Measurements from ENCODE around the gene LYVE1.
"Not testable (repeated sequence)": the region's sequence is repeated elsewhere in the genome, so short reads cannot be mapped to it uniquely, and the experiment has no call there.

The LYVE1 gene, protein sequence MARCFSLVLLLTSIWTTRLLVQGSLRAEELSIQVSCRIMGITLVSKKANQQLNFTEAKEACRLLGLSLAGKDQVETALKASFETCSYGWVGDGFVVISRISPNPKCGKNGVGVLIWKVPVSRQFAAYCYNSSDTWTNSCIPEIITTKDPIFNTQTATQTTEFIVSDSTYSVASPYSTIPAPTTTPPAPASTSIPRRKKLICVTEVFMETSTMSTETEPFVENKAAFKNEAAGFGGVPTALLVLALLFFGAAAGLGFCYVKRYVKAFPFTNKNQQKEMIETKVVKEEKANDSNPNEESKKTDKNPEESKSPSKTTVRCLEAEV

DNA sequence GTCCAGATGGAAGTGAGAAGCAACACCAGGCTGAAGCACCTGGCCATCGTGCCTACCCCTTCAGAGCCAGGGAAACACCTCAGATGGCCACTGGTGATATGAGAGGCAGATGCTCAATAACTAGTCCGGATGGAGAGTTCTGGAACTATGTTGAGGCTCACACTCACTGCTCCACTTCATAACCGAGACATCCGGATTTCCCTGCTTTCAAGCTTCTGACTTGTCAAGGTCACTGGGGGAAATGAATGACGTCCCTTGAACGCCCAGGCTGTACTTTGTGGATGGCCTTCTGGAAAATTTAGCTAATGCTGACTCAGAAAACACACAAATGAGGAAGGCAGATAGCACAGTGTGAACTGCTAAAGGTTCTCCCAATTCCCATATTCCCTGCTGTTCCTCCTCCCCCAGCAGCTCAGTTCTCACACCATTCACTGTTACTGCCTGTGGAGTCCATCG is at the start of gene LYVE1:
Gene LYVE1, minus strand, starts transcription at position 180 of the 456 bp plus-strand sequence. Its CDS starts 133 bp downstream, at position 47.
- DNase-seq (ENCODE audit: low read depth in 1 of 2, low spot score in 1 of 2), result no peak

DNA sequence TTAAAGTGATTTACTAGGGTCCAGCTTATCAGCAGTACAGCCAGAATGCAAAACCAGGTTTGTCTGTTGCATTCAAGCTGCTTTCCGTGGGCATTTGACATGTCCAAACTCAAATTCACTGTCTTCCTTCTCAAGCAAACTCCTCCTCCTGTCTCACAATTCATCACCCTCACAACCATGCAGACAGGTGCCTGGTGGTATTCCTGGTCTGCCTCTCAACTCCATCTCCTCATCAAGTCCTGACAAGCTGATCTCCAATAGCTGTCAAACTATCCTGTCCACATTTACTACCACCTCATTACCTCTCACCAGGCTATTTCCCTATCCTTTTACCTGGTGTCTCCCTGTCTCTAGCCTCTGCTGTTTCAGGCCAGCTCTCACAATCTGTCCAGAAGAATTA is 49.1 kb upstream of the LYVE1 start:
- DNase-seq (ENCODE audit: low read depth in 1 of 2, low spot score in 1 of 2), result no peak

DNA sequence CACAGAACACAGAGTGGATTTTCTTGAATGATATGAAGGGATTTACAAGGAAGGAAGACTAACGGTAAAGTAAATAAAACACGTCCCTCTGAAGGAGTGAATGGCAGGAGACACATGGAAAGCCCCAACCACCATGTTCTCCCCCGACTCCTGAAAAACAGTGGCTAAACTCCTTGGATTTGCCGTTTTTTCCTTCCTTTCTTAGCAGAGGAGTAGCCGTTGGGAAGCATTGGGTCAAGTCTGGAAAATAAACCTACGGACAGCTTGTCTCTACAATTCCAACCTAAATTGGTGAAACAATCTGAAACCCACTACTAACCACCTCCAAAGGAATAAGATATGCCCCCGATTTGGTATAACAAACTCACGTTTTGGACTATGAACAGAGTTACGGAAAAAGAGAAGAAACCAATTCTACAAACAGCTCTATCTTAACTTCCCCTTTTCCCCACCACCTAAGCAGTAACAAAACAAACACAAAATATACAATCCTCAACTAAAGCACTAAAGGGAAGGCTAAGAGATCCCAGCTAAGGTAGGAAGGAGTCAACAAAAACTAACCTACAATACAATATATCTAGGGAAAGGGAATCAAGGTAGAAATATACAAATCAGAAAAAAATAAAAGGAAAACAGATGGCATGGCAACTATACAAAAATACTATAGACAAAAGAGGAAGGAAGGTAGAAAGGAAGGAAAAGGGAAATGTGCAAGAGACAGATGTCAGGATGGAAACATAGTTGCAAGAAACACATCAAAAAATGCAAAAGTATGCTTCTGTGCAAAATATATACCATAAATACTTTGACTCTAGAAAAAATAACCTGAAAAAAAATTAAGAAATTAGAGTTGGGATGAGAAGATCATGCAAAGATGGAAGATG is 43.8 kb upstream of the LYVE1 start:
- DNase-seq (ENCODE audit: low read depth in 1 of 2, low spot score in 1 of 2), result no peak

DNA sequence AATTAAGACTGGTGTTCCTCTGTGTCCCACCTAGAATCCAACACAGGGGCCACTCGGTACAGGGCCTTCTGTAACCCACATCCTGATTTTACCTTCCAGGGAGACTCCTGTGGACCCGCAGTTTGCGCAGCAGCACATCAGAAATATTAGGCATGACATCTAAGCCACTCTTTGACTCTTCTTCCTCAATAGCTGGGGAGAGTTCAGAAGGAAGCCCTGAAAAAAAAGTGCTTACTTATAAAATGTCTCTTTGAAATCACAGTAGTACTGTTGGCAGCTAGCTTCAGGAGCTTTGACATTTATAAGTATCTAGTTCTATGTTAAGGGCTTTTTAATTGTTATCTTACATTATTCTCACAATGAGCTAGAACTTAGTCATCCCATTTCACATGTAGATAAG is 41.2 kb upstream of the LYVE1 start:
- no peak for DNase-seq (ENCODE audit: low read depth in 1 of 2, low spot score in 1 of 2)

DNA sequence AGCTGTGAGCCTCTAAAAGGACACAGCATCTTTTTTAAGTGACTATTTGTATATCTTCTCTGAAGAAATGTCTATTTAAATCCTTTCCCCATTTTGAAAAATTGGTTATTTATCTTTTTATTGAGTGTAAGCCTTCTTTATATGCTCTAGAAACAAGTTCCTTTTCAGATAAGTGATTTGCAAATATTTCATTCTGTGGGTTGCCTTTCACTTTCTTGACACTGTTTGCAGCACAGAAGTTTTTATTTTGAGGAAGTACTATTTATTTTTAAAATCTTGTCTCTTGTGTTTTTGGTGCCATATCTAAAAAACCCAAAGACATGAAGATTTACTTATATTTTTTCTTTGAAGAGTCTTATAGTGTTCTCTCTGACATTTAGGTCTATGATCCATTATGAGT is 40.1 kb upstream of the LYVE1 start:
- no peak for DNase-seq (ENCODE audit: low read depth in 1 of 2, low spot score in 1 of 2)

DNA sequence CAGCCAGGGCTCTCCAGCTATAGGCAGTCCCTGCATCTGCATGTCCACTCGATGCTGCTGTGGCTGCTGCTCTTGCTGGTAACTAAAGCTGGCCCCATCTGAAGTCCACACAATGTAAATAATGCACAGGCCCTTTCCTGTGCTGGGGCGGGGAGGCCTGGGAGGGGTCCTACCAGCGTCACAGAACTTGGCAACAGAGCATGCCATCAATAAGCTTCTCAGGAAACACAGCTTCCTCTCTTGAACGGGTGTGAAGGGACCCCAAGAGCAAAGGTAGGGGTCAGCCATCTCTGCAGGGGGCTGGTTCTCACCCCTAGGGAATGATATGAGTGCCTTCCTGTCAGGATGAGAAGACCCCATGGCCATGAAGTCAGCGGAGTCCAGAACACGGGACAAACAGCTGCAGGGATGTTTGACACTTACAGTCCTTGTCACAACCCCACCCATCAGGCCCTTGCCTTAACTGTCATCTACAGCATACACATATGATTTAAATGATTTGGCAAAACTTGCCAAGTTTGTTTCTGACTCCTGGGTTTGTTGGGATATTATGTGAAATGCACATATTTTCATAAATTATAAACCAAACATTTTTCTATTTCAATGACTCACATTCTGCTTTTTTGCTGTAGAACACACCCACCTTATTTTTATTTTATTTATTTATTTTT is 39.1 kb upstream of the LYVE1 start:
- DNase-seq (ENCODE audit: low read depth in 1 of 2, low spot score in 1 of 2), result no peak

DNA sequence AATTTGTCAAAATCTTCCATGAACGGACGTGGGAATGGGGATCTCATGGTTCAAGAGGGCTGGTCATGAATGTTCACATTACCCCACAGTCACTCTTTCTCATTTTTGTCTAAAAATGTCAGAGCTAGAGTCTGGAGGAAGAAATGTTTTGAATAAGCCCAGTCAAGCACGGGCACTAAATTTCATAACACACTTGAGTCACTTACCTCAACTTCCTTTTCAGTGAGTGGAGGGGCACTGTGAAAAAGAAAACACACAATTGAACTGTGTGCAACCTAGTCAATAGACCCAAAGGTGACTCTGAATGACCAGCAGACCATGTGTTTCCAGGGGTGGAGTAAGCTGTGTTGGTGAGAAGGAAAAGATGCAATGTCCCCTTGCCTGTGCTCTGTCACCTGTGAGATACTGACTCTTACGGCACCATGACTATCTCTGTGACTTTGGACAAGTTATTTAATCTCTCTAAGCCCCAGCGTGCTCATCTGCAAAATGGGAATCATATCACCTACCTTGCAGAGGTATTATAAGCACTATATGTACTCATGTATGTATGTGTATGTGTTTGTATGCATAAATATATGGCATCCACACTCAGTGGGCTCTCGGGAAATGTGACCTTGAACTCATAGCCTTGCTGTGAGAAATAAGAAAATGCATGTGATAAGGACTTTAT is 38.2 kb upstream of the LYVE1 start:
- no peak for DNase-seq (ENCODE audit: low read depth in 1 of 2, low spot score in 1 of 2)

DNA sequence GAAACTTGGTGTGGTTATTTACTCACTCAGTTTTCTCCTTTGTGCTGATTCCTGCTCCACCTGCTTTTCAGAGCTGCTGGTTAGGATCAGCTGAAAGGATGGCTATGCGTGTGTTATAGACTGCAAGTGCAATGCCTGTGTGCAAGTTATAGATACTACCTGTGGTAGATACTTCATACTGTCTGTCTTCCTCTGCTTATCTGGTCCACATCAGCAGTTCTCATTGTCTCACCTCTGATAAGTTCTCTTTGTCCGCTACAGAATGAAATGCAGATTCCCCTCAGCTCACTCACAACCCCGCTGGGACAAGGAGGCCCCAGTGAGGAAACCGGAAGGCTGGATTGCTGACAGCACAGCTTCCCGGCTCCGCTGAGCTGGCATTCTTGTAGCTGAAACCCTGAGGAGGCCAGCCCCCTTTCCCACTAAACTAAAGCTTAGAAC is 37.5 kb upstream of the LYVE1 start:
- DNase-seq (ENCODE audit: low read depth in 1 of 2, low spot score in 1 of 2), result no peak

DNA sequence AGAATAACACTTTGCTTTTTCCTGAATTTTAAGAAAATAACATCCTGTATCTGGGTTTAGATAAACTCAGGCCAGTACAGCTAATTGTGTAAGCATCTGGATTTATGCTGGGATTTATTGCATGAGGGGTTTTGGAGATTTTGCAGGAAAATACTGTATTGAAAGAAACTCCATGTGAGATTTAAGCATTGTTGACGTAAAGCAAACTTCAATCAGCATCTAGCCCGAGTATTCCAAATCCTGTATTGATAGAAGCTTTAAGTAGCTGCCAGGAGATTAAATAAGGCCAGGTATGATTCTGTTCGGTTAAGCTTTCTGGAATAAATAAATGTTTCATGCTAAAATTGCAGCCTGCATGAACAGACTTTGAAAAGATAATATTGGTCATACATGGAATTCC is 36.3 kb upstream of the LYVE1 start:
- no peak for DNase-seq (ENCODE audit: low read depth in 1 of 2, low spot score in 1 of 2)

DNA sequence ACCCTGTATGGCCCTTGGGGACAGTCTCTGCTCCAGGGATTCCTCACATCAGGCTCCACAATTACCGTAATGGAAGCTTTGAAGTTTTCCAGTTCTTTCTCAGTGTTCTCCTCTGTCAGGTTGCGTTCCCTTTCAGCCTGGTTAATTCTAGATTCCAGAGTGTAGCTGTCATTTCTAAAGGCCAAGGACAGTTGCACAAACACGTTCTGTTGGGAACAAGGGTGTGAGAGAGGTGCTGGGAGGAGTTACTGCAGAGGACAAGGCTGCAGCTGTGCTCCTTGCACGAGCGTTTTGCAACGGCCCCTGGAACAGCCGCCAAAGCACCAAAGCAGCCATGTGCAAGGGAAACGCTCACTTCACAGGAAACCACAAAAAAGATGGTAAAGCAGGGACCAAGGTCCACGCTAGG is 35.9 kb upstream of the LYVE1 start:
- no peak for DNase-seq (ENCODE audit: low read depth in 1 of 2, low spot score in 1 of 2)

DNA sequence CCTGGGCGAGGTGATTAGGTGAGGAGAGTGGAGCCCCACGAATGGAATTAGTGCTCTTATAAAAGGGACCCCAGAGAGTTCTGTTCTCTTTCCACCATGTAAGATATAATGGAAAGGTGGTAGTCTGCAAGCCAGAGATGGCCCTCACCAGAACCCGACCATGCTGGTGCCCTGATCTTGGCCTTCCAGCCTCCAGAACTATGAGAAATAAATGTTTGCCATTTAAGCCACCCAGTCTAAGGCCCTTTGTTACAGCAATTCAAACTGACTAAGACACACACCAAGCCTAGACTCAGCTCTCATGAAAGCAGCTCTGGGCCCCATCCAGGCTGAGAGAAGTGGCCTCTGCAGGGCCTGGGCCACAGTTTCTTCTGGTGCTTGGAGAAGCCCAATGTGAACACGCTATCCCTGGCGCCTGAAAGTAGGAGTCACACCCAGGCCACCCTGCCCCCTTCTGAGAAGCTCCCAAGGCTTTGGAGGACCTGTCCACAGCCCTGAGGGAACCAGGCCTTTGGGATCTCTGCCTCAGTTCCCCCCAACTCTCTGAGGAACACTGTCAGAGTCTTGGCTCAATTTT is 35.3 kb upstream of the LYVE1 start:
- DNase-seq (ENCODE audit: low read depth in 1 of 2, low spot score in 1 of 2), result no peak

DNA sequence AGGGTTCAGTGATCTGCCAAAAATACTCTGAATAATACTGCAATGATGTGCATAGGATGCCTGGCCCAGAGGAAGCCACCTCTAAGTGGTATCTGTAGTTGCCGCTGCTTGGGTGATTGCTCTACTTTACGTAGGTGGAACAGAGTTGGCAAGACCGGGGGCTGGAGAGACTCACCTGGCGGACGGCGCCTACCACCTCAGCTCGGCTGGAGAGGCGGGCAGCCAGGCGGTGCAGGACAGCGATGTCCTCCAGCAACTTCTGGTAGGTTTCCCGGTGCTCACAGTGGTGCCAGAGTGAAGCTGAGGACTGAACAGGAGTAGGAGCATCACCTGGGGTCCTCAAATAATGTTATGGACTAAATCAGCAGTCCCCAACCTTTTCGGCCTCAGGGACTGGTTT is 34.5 kb upstream of the LYVE1 start:
- no peak for DNase-seq (ENCODE audit: low read depth in 1 of 2, low spot score in 1 of 2)

DNA sequence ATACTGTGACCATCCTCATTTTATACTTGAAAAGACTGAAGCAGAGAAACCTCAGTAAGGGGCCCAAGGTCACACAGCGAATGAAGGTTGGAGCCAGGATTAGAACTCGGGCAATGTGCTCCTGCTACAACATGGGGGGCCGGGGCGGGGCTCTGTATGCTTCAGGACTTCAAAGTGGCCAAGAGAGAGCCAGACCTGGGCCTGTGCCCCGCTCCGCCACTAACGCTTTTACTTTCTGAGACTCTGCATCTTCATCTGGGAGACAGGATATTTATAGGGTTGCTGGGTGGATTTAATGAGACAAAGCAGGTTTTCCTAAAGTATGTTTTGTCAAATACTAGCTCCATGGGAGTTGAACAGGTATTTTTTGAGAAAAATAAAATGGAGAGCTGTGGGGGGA is 33.9 kb upstream of the LYVE1 start:
- DNase-seq (ENCODE audit: low read depth in 1 of 2, low spot score in 1 of 2), result no peak

DNA sequence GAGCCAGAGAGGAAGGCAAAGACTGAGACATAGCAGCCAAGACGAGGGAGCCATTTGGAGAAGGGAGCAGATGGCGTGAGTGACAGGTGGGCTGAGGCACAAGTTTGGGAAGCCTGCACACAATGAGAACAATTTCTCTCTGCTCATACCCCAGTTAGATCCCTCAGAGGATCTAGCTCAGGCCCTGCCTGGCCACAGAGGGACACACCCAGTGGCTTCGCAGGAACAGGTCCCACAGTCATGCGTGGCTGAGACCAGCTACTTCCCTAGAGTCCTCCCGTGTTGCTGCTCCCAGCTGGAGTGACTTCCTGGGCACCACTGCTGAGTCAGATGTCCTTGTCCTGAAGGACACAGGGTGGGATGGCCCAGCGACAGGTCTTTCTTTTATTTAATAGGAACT is 33.4 kb upstream of the LYVE1 start:
- DNase-seq (ENCODE audit: low read depth in 1 of 2, low spot score in 1 of 2), result no peak

DNA sequence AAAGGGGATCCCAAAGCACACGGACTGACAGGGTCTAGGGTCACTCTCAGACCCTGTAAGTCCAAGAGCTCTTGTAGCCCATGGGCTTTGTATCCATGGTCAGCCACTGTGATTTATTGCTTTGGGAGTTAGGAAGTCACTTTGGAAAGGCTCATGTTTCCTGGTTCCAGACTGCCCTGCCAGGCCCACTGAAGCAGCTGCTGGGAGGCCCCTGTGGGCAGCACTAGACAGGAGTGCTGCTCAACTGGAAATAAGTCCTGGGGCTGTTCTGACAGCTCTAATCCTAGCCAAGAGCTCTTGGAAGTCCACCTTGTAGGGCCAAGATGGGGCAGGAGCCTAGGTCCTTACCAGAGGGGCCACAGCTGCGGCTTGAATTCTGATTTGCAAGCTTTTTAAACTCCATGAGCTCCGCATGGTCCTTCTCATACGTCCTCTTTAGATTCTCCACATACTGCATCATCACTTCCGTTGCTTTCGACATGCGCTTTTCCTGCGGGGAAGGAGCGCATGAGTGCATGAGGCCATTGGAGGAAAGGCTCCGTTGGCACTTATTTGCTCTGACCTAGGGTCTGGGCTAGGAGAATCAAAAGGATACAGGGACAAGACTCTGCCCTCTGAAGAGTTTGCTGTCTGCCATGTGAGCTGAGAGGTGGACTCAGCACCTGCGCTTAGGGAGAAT is 32.2 kb upstream of the LYVE1 start:
- DNase-seq (ENCODE audit: low read depth in 1 of 2, low spot score in 1 of 2), result no peak

DNA sequence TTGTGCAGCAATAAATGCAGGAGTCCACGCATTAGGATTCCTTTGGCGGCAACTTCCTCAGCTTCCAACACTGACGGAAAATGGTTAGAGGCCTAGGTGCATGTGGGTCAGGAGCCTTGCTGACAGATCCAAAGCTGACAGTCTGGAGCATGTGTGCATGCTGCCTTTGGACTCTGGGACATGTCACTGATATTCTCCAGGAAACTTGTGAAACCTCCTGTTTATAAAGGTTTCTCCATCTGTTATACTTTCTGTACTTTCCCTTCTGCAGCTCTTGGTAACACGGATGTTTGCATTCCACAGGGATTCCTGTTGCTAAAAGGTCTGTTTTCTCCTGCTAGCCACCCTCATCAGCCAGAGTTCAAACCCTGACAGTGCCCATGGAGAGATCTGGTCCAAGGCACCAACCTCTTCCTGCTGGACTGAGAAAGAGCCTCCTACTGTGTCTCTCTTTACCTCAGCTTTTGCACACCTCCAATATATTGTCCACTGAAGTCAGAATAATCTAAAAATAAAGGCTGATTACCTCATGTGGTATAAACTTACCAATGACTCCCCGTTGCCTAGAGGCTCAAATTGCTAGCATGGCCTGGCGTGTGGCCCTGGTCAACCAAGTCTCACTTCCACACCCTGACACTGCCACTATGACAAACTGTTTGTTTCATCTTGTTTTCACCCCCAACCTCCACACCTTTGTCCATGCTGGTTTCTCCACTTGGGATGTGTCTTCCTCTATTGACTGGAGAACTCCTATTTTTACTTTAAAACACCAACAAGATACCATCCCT is 31.1 kb upstream of the LYVE1 start:
- no peak for DNase-seq (ENCODE audit: low read depth in 1 of 2, low spot score in 1 of 2)

DNA sequence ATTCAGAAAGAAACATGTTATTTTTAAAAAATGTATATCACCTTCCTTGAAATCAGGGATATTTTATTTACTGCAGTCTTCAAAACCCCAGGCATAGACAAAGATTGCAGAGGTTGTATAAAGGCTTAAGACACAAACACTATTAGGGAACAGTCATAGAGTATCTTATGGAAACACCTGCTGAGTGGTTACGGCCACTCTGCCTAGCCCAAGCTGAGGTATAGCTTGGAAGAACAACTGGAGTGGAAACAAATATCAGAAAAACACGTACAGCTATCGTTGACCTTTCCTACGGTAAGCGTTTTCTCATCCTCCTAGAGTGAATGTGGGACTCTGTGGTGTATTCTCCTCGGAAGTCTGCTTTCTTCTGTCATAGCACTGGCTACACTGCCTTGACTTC is 30.4 kb upstream of the LYVE1 start:
- no peak for DNase-seq (ENCODE audit: low read depth in 1 of 2, low spot score in 1 of 2)

DNA sequence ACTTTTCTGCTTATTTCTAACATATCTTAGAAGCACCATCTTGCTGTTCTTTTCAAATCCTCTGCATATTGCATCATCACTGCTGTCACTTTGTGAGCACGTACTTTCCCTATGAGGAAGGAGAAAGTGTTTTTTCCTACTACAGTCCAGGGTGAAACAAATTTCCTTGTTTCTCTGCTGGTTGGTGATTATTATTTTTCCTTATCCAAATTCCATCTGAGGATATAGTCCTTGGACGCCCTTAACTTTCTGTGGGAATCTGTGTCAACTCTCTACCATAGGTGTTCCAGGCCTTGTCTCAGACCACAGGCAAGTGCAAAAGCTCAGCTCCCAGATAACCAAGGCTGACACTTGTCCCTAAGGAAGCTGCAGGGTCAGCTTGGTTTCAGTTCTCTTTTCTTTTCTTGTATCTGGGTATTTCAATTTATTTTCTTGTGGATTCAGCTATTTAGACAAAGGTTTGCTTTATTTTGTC is 29.4 kb upstream of the LYVE1 start:
- no peak for DNase-seq (ENCODE audit: low read depth in 1 of 2, low spot score in 1 of 2)

DNA sequence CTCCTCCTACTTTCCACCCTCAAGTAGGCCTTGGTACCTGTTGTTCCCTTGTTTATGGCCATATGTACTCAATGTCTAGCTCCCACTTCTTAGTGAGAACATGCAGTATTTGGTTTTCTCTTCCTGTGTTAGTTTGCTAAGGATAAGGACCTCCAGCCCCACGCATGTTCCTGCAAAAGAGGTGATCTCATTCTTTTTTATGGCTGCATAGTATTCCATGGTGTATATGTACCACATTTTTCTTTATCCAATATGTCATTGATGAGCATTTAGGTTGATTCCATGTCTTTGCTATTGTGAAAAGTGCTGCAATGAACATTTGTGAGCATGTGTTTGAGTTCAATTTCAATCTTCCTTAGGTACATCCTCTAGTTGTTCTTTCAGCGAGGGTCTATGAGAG is 27.4 kb upstream of the LYVE1 start:
- not testable (repeated sequence) for DNase-seq (ENCODE audit: low read depth in 1 of 2, low spot score in 1 of 2)
